Natural killer cell (primary cell): ENCODE data around the gene LY6G5B. TPM values are rescaled to one million over a fixed set of nuclear protein-coding genes. Genes with fewer than 3 reads are reported as not detected.

Experiments
- ATAC-seq, 3 donors: fragments of 150-1000 bp in 2 of 3; fragments of 200-7000 bp in 1 of 3; cut with Tn5 transposase; 1 replicate in 1 of 3; 2 replicates in 2 of 3; pipeline ENCODE4 v1.10.0; 2021; ENCODE audit warnings: mild to moderate bottlenecking in 2 of 3, moderate library complexity in 2 of 3
- DNase-seq, 2 donors: peaks; one replicate each; pipeline versions ENCODE4 v3.0.0 to v3.0.0-alpha.2; 2013 to 2021; ENCODE audit warnings: mixed read lengths in 1 of 2
- H3K27ac ChIP-seq: one replicate; pipeline ENCODE4 v1.5.1; 2013; ENCODE audit warnings: mild to moderate bottlenecking, low read length
- H3K27me3 ChIP-seq: one replicate; pipeline ENCODE4 v1.6.1; 2013; ENCODE audit warnings: low read length; ENCODE audit not compliant: control insufficient read depth, insufficient read depth
- H3K36me3 ChIP-seq: one replicate; pipeline ENCODE4 v1.6.1; 2013; ENCODE audit warnings: low read length; ENCODE audit not compliant: control insufficient read depth, insufficient read depth
- H3K4me1 ChIP-seq: one replicate; pipeline ENCODE4 v1.6.1; 2013; ENCODE audit warnings: low read length; ENCODE audit not compliant: control insufficient read depth, insufficient read depth
- H3K4me3 ChIP-seq: one replicate; pipeline ENCODE4 v1.5.1; 2013; ENCODE audit warnings: low read length
- H3K9me3 ChIP-seq: one replicate; pipeline ENCODE4 v1.6.1; 2013; ENCODE audit warnings: low read length; ENCODE audit not compliant: control insufficient read depth, insufficient read depth
- H3K27ac Mint-ChIP-seq, 2 donors: one replicate each; pipeline ENCODE4 v1.8.0; 2022; ENCODE audit warnings: mild to moderate bottlenecking in 2 of 2, mixed read lengths in 2 of 2, moderate library complexity in 1 of 2
- H3K27me3 Mint-ChIP-seq, 2 donors: one replicate each; pipeline ENCODE4 v1.8.0; 2022; ENCODE audit warnings: low read depth in 2 of 2, mixed read lengths in 2 of 2
- H3K36me3 Mint-ChIP-seq: one replicate; pipeline ENCODE4 v1.8.0; 2022; ENCODE audit warnings: mixed read lengths
- H3K4me1 Mint-ChIP-seq, 2 donors: one replicate each; pipeline ENCODE4 v1.8.0; 2022; ENCODE audit warnings: mixed read lengths in 2 of 2
- H3K4me3 Mint-ChIP-seq: one replicate; pipeline ENCODE4 v1.8.0; 2022; ENCODE audit warnings: mild to moderate bottlenecking, moderate library complexity, mixed read lengths
- H3K9me3 Mint-ChIP-seq, 2 donors: one replicate each; pipeline ENCODE4 v1.8.0; 2022; ENCODE audit warnings: mixed read lengths in 2 of 2
- WGBS: methylation state at CpG from one replicate; pipeline ENCODE4 v1.1.7; 2013; ENCODE audit warnings: missing lambda C conversion rate; ENCODE audit not compliant: insufficient coverage; 5-methylcytosine and 5-hydroxymethylcytosine counted together
- intact Hi-C: fragments of 100-400 bp; cut with micrococcal nuclease; formaldehyde crosslinking; loops from one replicate; pipeline ENCODE4 v1.14.2; 2022
- total RNA-seq, 4 donors: library from RNA; stranded (reverse); fragments of 120-200 nt in 1 of 4; gene quantifications; one replicate each; pipeline versions ENCODE4 v1.2.3 to v1.2.4, GENCODE V29; 2013 to 2022
- TF ChIP-seq, protein P1 (sequence below): fragments of 200-600 bp; IDR thresholded peaks from one replicate; pipeline ENCODE4 v1.8.0; 2022; ENCODE audit warnings: antibody characterized with exemption

Gene LY6G5B
- total RNA-seq, 3 donors from 2014 or later (not counting 1 experiment from before 2014, with no cell fraction given) = 39.9 to 50.0 (median 46.0) TPM

DNA sequence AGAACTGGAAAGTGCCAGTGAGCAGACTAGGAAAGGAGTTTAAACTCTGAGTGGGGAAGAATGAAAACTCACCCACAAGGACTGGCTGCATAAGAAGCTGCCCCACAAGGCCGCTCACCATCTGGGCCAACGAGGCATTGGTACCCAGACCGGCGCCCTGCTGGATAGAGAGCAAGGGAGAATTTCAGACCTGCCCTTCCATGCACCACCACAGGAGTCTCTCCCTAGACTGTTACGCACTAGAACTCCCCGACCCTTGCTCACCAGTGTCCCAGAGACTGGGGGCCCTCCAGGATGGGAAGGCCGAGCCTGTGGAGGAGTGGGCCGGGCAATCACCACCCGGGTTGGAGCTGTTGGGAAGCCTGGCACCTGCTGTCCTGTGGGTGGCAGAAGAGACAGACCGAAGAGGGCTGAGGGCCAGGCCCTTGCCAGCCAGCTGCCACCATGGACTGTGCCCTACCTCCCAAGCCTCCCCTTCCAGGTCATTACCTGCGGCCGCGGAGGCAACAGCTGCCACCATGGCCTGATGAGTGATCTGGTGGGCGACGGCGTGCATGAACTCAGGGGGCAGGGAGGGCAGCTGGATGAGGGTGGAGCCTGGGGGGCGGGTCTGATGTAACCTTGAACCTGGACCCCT, 25.8 kb upstream of the LY6G5B start:
- H3K9me3 Mint-ChIP-seq = no peaks in the 10 kb centered on the region
- peaks cover 7% of the 10 kb centered on the region for H3K36me3 Mint-ChIP-seq
- H3K9me3 ChIP-seq = no peaks in the 10 kb centered on the region
- H3K4me3 ChIP-seq = no peak overlapping the region
- H3K4me1 Mint-ChIP-seq = peaks cover 6 to 8% of the 10 kb centered on the region in 2 donors
- H3K27me3 ChIP-seq = no peaks in the 10 kb centered on the region
- 96% methylated on average over 16 of the region's 17 CpGs for WGBS
- H3K4me3 Mint-ChIP-seq = no peak overlapping the region
- H3K36me3 ChIP-seq = peaks cover 90% of the 10 kb centered on the region
- H3K27me3 Mint-ChIP-seq = no peaks in the 10 kb centered on the region
- no peak overlapping the region for H3K27ac ChIP-seq
- ATAC-seq (no peak), DNase-seq (no peak)
- intact Hi-C loops = no loop called here
- TF ChIP-seq, protein P1, sequence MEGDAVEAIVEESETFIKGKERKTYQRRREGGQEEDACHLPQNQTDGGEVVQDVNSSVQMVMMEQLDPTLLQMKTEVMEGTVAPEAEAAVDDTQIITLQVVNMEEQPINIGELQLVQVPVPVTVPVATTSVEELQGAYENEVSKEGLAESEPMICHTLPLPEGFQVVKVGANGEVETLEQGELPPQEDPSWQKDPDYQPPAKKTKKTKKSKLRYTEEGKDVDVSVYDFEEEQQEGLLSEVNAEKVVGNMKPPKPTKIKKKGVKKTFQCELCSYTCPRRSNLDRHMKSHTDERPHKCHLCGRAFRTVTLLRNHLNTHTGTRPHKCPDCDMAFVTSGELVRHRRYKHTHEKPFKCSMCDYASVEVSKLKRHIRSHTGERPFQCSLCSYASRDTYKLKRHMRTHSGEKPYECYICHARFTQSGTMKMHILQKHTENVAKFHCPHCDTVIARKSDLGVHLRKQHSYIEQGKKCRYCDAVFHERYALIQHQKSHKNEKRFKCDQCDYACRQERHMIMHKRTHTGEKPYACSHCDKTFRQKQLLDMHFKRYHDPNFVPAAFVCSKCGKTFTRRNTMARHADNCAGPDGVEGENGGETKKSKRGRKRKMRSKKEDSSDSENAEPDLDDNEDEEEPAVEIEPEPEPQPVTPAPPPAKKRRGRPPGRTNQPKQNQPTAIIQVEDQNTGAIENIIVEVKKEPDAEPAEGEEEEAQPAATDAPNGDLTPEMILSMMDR = no peak
- H3K27ac Mint-ChIP-seq = no peak overlapping the region
- no peaks in the 10 kb centered on the region for H3K4me1 ChIP-seq

DNA sequence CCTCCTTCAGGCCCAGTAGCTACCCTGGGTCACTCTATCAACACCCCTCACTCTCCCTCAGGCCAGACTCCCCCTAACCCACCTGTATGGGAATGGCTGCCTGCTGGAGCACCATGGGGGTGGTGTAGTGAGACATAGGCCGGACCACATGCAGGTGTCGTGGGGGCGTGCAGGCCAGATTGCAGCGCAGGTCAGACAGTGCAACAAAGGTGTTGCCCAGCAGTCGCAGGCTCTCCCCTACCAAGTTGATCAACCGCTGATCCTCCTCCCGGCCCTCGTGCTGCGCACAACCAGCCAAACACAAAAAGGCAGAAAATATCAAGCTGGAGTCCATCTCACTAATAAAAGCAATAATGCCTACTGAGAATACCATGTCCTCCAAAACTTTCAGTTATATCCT, 24.5 kb upstream of the LY6G5B start:
- peaks cover 16 to 19% of the 10 kb centered on the region in 2 donors for H3K4me1 Mint-ChIP-seq
- H3K36me3 Mint-ChIP-seq = peaks cover 7% of the 10 kb centered on the region
- H3K4me3 Mint-ChIP-seq = no peak overlapping the region
- intact Hi-C loops = no loop called here
- Histone ChIP-seq H3K4me3 (no peak overlapping the region), H3K9me3 (no peaks in the 10 kb centered on the region), H3K27me3 (no peaks in the 10 kb centered on the region), H3K36me3 (peaks cover 86% of the 10 kb centered on the region), H3K27ac (no peak overlapping the region), H3K4me1 (no peaks in the 10 kb centered on the region)
- H3K9me3 Mint-ChIP-seq = no peaks in the 10 kb centered on the region
- DNase-seq (no peak), ATAC-seq (no peak)
- TF ChIP-seq, protein P1 = no peak
- no peaks in the 10 kb centered on the region for H3K27me3 Mint-ChIP-seq
- WGBS = 98% methylated on average over 9 of the region's 9 CpGs
- H3K27ac Mint-ChIP-seq = peak overlapping the region; percentile 29 to 46

DNA sequence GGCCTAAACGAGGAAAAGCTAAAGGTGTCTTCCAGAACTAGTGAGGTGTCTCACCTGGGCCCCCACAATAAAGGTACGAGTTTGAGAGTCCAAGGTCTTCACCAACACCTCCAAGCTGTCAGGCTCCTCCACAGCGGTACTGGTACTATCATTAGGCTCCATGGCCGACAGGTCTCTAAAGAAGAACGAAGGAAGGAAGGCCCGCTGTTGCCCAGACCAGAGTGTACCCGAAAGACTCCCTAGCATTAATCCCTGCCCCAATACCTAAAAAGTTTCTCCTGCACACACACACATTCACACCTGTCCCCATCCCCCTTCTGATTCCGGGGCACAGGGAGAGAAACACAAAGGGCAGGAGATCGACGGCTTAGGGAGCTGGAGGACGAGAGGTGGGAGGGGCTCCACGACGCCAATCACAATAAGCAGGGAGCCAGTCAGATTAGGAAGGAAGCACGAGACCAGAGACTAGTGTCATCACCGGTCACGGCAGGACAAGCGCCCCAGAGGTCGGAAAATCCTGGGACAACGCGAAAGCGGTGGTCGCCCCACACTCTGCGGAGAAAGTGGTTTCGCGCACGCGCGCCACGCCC, 18.1 kb upstream of the LY6G5B start:
- H3K4me1 Mint-ChIP-seq = peaks cover 42 to 51% of the 10 kb centered on the region in 2 donors
- H3K4me1 ChIP-seq = peaks cover 21% of the 10 kb centered on the region
- no peaks in the 10 kb centered on the region for H3K36me3 Mint-ChIP-seq
- TF ChIP-seq, protein P1 = no peak
- H3K27ac Mint-ChIP-seq = peak overlapping the region; percentile 95 to 96
- peaks cover 32% of the 10 kb centered on the region for H3K36me3 ChIP-seq
- H3K9me3 Mint-ChIP-seq = no peaks in the 10 kb centered on the region
- H3K4me3 ChIP-seq = peak overlapping the region; percentile 90
- intact Hi-C loops = loop anchor here (1.0 to 5.0 kb wide), 7 partner anchors 9 to 183 kb away; partner anchors contain the start of genes ABHD16A, ATP6V1G2, C6orf47 and CLIC1
- H3K9me3 ChIP-seq = no peaks in the 10 kb centered on the region
- ATAC-seq (peak; percentile 27 to 48 (median 45)), DNase-seq (no peak)
- H3K27me3 ChIP-seq = no peaks in the 10 kb centered on the region
- H3K27ac ChIP-seq = peak overlapping the region; percentile 99
- H3K4me3 Mint-ChIP-seq = peak overlapping the region; percentile 95
- 2% methylated on average over 29 of the region's 29 CpGs for WGBS
- no peaks in the 10 kb centered on the region for H3K27me3 Mint-ChIP-seq
